ENCODE results near the gene PKD1L1.

- TF ChIP-seq CTCF (IDR thresholded peaks at IDR 0.05) (no peak), POLR2A (IDR thresholded peaks at IDR 0.05) (no peak)
Measured at GRCh38 chr7:47844311-47844710, 104.0 kb downstream of the PKD1L1 start.
